ENCODE data around the gene MYO9B. TPM values are rescaled to one million over a fixed set of nuclear protein-coding genes. Genes with fewer than 3 reads are reported as not detected.
"Not testable (repeated sequence)": the region's sequence is repeated elsewhere in the genome, so short reads cannot be mapped to it uniquely, and the experiment has no call there.

The MYO9B gene
- total RNA-seq, 4 donors from 2014 or later: 102 to 246 (median 151) TPM

DNA sequence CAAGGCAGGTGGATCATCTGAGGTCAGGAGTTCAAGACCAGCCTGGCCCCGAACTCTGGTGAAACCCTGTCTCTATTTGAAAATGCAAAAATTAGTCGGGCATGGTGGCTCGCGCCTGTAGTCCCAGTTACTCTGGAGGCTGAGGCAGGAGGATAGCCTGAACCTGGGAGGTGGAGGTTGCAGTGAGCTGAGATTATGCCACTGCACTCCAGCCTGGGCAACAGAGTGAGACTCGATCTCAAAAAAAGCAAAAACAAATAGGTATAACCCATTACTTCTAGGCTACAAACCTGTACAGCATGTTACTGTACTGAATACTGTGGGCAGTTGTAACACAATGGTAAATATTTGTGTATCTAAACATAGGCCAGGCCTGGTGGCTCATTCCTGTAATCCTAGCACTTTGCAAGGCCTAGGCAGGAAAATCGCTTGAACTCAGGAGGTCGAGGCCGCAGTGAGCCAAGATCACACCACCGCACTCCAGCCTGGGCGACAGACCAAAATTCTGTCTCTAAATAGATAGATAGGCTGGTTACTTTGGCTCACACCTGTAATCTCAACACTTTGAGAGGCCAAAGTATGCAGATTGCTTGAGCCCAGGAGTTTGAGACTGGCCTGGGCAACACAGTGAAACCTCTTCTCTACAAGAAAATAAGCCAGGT is 63.5 kb downstream of the MYO9B start:
- Histone ChIP-seq H3K4me3 (no peak overlapping the region), H3K36me3 (peaks cover 0 to 5% (median 0%) of the 10 kb centered on the region in 4 donors), H3K27ac (peak overlapping the region in 2 of 4 donors; percentile 17 to 38), H3K9me3 (no peaks in the 10 kb centered on the region), H3K4me1 (peaks cover 9 to 22% (median 12%) of the 10 kb centered on the region in 4 donors), H3K27me3 (no peaks in the 10 kb centered on the region)
- TF ChIP-seq POLR2A (IDR thresholded peaks at IDR 0.05) (no peak), EP300 (IDR thresholded peaks at IDR 0.05; ENCODE audit: low read depth) (no peak), POLR2AphosphoS5 (IDR thresholded peaks at IDR 0.05) (no peak)
- TF ChIP-seq, protein P1, sequence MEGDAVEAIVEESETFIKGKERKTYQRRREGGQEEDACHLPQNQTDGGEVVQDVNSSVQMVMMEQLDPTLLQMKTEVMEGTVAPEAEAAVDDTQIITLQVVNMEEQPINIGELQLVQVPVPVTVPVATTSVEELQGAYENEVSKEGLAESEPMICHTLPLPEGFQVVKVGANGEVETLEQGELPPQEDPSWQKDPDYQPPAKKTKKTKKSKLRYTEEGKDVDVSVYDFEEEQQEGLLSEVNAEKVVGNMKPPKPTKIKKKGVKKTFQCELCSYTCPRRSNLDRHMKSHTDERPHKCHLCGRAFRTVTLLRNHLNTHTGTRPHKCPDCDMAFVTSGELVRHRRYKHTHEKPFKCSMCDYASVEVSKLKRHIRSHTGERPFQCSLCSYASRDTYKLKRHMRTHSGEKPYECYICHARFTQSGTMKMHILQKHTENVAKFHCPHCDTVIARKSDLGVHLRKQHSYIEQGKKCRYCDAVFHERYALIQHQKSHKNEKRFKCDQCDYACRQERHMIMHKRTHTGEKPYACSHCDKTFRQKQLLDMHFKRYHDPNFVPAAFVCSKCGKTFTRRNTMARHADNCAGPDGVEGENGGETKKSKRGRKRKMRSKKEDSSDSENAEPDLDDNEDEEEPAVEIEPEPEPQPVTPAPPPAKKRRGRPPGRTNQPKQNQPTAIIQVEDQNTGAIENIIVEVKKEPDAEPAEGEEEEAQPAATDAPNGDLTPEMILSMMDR (IDR thresholded peaks at IDR 0.05): no peak
- DNase-seq: no peak
- intact Hi-C loops (cut with DNase I; ENCODE audit: low total_unique reads): loop anchor here (10.0 kb wide), 1 partner anchor 64 kb away; the partner anchor contains the start of genes HAUS8 and MYO9B
- in situ Hi-C loops (cut with MboI; ENCODE audit: low pct_ligation_motif_present in 1 of 4, low pct_unique_long_range_greater_than_20kb in 1 of 4, low sequenced_read_pairs in 3 of 4): no loop called here
- WGBS, 2 donors (ENCODE audit: low coverage in 1 of 2): 85 to 100% methylated on average over 1 to 10 of the region's 10 CpGs

DNA sequence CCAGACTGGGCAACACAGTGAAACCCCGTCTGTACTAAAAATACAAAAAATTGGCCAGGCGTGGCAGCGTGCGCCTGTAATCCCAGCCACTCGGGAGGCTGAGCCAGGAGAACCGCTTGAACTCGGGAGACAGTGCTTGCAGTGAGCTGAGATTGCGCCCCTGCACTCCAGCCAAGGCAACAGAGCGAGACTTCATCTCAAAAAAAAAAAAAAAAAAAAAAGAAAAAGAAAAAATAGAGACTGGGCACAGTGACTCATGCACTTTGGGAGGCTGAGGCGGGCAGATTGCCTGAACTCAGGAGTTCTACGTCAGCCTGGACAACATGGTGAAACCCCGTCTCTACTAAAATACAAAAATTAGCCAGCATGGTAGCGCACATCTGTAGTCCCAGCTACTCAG is 69.2 kb downstream of the MYO9B start:
- H3K9me3 ChIP-seq; H3K27me3 ChIP-seq; in situ Hi-C loops (cut with MboI; ENCODE audit: low pct_ligation_motif_present in 1 of 4, low pct_unique_long_range_greater_than_20kb in 1 of 4, low sequenced_read_pairs in 3 of 4); H3K27ac ChIP-seq; H3K4me1 ChIP-seq; DNase-seq; H3K36me3 ChIP-seq; H3K4me3 ChIP-seq; intact Hi-C loops (cut with DNase I; ENCODE audit: low total_unique reads): not testable (repeated sequence)
- WGBS, 2 donors (ENCODE audit: low coverage in 1 of 2): 79 to 88% methylated on average over 8 to 13 of the region's 13 CpGs

DNA sequence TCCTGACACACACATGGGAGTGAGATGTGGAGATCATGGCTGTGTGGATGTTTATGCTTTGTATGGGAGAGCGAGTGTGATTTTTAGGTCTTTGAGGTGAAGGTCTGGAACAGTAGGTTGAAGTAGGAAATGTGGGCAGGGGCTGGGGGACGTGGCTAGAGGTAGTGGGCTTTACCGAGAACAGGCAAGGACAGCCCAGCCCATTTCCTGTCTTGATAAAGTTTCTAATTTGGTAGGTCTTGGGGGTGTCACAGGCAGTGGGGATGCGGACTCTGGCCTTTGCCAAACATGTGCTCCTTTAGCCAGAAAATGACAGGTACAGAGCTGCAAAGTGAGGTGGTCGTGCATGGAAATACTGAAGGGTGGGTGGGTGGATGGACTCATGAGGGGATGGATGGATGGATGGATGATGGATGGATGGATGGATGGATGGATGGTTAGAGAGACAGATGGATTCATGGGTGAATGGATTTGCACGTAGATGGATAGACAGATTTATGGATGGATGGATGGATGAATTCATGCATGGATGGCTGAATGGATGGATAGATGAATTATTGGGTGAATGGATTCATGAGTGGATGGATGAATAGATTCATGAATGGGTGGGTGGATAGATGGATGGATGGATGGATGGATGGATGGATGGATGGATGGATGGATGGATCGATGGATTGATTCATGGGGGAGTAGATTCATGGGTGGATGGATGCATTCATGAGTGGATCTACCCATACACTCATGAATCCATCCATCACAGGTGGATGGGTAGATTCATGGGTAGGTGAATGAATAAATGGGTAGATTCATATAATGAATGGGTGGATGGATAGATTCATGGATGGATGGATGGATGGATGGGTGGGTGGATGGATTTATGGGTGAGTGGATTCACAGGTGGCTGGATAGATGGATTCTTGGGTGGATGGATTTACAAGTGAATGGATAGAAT is 70.2 kb downstream of the MYO9B start:
- 80 to 100% methylated on average over 5 to 7 of the region's 7 CpGs for WGBS, 2 donors (ENCODE audit: low coverage in 1 of 2)
- in situ Hi-C loops (cut with MboI; ENCODE audit: low pct_ligation_motif_present in 1 of 4, low pct_unique_long_range_greater_than_20kb in 1 of 4, low sequenced_read_pairs in 3 of 4): no loop called here

DNA sequence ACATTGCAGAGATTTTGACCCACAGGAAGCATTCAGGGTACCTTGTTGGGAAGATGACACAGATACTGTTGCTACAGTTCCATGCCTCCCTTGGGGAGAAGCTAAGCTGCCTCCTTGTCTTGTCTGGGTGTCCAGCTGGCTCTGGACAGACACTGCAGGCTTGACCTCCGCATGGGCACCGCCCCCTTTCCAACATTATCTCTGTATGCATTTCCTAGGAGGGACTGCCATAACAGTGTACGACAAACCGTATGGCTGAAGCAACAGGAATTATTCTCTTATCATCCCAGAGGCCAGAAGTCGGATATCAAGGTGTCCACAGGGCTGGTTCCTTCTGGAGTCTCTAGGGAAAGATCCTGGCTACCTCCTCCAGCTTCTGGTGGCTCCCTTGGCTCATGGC is 72.6 kb downstream of the MYO9B start:
- Histone ChIP-seq H3K4me3 (no peak overlapping the region), H3K27ac (no peak overlapping the region), H3K36me3 (peaks cover 0 to 12% (median 5%) of the 10 kb centered on the region in 4 donors), H3K9me3 (no peaks in the 10 kb centered on the region), H3K27me3 (no peaks in the 10 kb centered on the region), H3K4me1 (no peaks in the 10 kb centered on the region)
- in situ Hi-C loops (cut with MboI; ENCODE audit: low pct_ligation_motif_present in 1 of 4, low pct_unique_long_range_greater_than_20kb in 1 of 4, low sequenced_read_pairs in 3 of 4): no loop called here
- DNase-seq: no peak
- WGBS, 2 donors (ENCODE audit: low coverage in 1 of 2): 92 to 100% methylated on average over 1 to 5 of the region's 5 CpGs
- intact Hi-C loops (cut with DNase I; ENCODE audit: low total_unique reads): no loop called here
- no peak for TF ChIP-seq EP300 (IDR thresholded peaks at IDR 0.05; ENCODE audit: low read depth)
- TF ChIP-seq POLR2AphosphoS5 (IDR thresholded peaks at IDR 0.05): no peak
- TF ChIP-seq, protein P1 (IDR thresholded peaks at IDR 0.05): no peak
- TF ChIP-seq POLR2A (IDR thresholded peaks at IDR 0.05): no peak

More for the DNA sequence above, 70.2 kb downstream of the MYO9B start:
- intact Hi-C loops (cut with DNase I; ENCODE audit: low total_unique reads): no loop called here
- Histone ChIP-seq H3K27ac (no peak overlapping the region), H3K4me3 (no peak overlapping the region), H3K4me1 (no peaks in the 10 kb centered on the region), H3K27me3 (no peaks in the 10 kb centered on the region), H3K9me3 (no peaks in the 10 kb centered on the region), H3K36me3 (peaks cover 0 to 11% (median 0%) of the 10 kb centered on the region in 4 donors)
- no peak for DNase-seq
- TF ChIP-seq EP300 (IDR thresholded peaks at IDR 0.05; ENCODE audit: low read depth) (no peak), POLR2AphosphoS5 (IDR thresholded peaks at IDR 0.05) (no peak), POLR2A (IDR thresholded peaks at IDR 0.05) (no peak)
- TF ChIP-seq, protein P1 (IDR thresholded peaks at IDR 0.05): no peak
